ENCODE results near the gene TAPBP. TPM values are rescaled to one million over a fixed set of nuclear protein-coding genes. Genes with fewer than 3 reads are reported as not detected.
"Not testable (repeated sequence)": the region's sequence is repeated elsewhere in the genome, so short reads cannot be mapped to it uniquely, and the experiment has no call there.

The TAPBP gene
- total RNA-seq, 1 experiment from 2014 or later, result 67.2 TPM

DNA sequence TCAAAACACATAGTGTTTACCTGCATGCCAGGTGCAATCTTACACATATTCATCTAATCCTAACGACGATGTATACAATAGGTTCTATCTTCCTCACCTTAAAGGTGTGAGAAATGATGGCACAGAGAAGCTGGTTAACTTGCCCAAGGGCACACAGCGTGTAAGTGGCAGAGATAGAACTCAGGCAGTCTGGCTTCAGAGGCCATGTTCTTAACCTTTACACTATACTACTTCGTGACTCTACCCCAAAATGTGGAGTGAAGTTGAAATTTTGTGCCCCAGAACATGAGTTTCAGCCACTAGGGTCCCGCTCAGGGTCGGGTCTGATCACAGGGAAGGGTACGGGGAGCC, 42.8 kb downstream of the TAPBP start:
- intact Hi-C loops (cut with micrococcal nuclease), result loop anchor here (1.0 to 10.0 kb wide), 2 partner anchors 10 to 66 kb away; partner anchors contain the start of genes HSD17B8, RING1, RXRB and SLC39A7
- Histone ChIP-seq H3F3A (ENCODE audit: low read length, unreplicated experiment) (peaks cover 23% of the 10 kb centered on the region), H3K4me3 (ENCODE audit: low read length) (peak overlapping the region; percentile 87), H3K27me3 (ENCODE audit: low read length) (no peaks in the 10 kb centered on the region), H3K9me2 (replicated peaks; ENCODE audit: low read length) (no peaks in the 10 kb centered on the region), H3K36me3 (ENCODE audit: low read depth, low read length) (peaks cover 53% of the 10 kb centered on the region), H3K9ac (ENCODE audit: low read length) (peak overlapping the region; percentile 98), H3K4me2 (ENCODE audit: low read length) (peak overlapping the region; percentile 76), H3K79me2 (ENCODE audit: low read length) (peaks cover 59% of the 10 kb centered on the region), H2AFZ (ENCODE audit: low read length) (peak overlapping the region; percentile 85), H3K4me1 (ENCODE audit: insufficient read depth, low read length) (peaks cover 34% of the 10 kb centered on the region), H3K9me3 (ENCODE audit: low read length) (no peaks in the 10 kb centered on the region), H4K20me1 (ENCODE audit: low read length) (peaks cover 38% of the 10 kb centered on the region), H3K27ac (ENCODE audit: low read length) (peak overlapping the region; percentile 75)
- TF ChIP-seq EZH2phosphoT487 (IDR thresholded peaks at IDR 0.05; ENCODE audit: borderline replicate concordance, low read length) (no peak), EZH2 (IDR thresholded peaks at IDR 0.05; ENCODE audit: low read length, unreplicated experiment) (no peak)
- ATAC-seq (peak; percentile 11), DNase-seq (peak; percentile 23)
- no TSS peak for BruUV-seq (replicated peaks)
- ChIA-PET POLR2A (ENCODE audit: unreplicated experiment) (interaction anchor here (0.6 to 1.3 kb wide), 2 partner anchors 112 to 299 kb away, joined by 3 to 7 read pairs; no protein-coding TSS in a partner anchor), CTCF (no interaction called here)

DNA sequence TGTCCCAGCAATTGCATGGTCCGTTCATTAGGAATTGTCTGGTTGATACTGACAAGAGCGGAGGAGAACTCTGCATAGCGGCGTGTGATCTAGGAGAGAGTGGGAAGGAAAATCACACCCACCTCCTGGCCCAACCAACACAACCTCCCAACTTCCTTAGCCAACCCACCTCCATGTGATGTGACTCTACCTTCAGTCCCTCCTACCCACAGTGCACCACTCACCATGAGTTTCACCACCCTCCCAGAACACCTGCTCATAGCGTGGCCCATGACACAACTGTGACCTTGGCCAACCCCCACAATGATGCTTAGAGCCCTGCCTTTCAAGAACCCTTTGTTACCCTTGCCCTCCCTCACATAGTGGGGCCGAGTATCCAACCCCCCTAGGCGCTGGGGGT, 49.9 kb downstream of the TAPBP start:
- DNase-seq, result no peak
- no peak overlapping the region for H3K9ac ChIP-seq (ENCODE audit: low read length)
- H3K27ac ChIP-seq (ENCODE audit: low read length), result no peak overlapping the region
- H3K79me2 ChIP-seq (ENCODE audit: low read length), result no peaks in the 10 kb centered on the region
- no peaks in the 10 kb centered on the region for H4K20me1 ChIP-seq (ENCODE audit: low read length)
- peaks cover 24% of the 10 kb centered on the region for H3K4me1 ChIP-seq (ENCODE audit: insufficient read depth, low read length)
- H3K27me3 ChIP-seq (ENCODE audit: low read length), result no peaks in the 10 kb centered on the region
- no peak overlapping the region for H3K4me2 ChIP-seq (ENCODE audit: low read length)
- TF ChIP-seq EZH2 (IDR thresholded peaks at IDR 0.05; ENCODE audit: low read length, unreplicated experiment) (no peak), EZH2phosphoT487 (IDR thresholded peaks at IDR 0.05; ENCODE audit: borderline replicate concordance, low read length) (no peak)
- TF ChIP-seq, protein P1, sequence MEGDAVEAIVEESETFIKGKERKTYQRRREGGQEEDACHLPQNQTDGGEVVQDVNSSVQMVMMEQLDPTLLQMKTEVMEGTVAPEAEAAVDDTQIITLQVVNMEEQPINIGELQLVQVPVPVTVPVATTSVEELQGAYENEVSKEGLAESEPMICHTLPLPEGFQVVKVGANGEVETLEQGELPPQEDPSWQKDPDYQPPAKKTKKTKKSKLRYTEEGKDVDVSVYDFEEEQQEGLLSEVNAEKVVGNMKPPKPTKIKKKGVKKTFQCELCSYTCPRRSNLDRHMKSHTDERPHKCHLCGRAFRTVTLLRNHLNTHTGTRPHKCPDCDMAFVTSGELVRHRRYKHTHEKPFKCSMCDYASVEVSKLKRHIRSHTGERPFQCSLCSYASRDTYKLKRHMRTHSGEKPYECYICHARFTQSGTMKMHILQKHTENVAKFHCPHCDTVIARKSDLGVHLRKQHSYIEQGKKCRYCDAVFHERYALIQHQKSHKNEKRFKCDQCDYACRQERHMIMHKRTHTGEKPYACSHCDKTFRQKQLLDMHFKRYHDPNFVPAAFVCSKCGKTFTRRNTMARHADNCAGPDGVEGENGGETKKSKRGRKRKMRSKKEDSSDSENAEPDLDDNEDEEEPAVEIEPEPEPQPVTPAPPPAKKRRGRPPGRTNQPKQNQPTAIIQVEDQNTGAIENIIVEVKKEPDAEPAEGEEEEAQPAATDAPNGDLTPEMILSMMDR (conservative IDR thresholded peaks at IDR 0.05; ENCODE audit: low read depth, low read length), result no peak
- ChIA-PET POLR2A (ENCODE audit: unreplicated experiment) (no interaction called here), CTCF (no interaction called here)
- no peak overlapping the region for H2AFZ ChIP-seq (ENCODE audit: low read length)
- H3K4me3 ChIP-seq (ENCODE audit: low read length), result no peak overlapping the region
- no peaks in the 10 kb centered on the region for H3K9me2 ChIP-seq (replicated peaks; ENCODE audit: low read length)
- H3K36me3 ChIP-seq (ENCODE audit: low read depth, low read length), result peaks cover 24% of the 10 kb centered on the region; the same call in 1 of the 2 replicates
- H3F3A ChIP-seq (ENCODE audit: low read length, unreplicated experiment), result peaks cover 13% of the 10 kb centered on the region
- ATAC-seq, result no peak
- H3K9me3 ChIP-seq (ENCODE audit: low read length), result no peaks in the 10 kb centered on the region
- BruUV-seq (replicated peaks), result no TSS peak
- intact Hi-C loops (cut with micrococcal nuclease), result no loop called here

DNA sequence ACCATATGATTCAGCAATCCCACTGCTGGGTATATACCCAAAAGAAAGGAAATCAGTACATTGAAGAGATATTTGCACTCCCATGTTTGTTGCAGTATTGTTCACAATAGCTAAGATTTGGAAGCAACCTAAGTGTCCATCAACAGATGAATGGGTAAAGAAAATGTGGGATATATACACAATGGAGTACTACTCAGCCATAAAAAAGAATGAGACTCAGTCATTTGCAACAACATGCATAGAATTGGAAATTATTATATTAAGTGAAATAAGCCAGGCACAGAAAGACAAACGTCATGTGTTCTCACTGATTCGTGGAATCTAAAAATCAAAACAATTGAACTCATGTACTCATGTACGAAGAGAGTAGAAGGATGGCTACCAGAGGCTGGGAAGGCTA, 51.4 kb downstream of the TAPBP start:
- Histone ChIP-seq H3K36me3 (ENCODE audit: low read depth, low read length) (peaks cover 23% of the 10 kb centered on the region), H3F3A (ENCODE audit: low read length, unreplicated experiment) (peaks cover 18% of the 10 kb centered on the region), H3K4me1 (ENCODE audit: insufficient read depth, low read length) (peaks cover 31% of the 10 kb centered on the region)
- H3K9ac ChIP-seq (ENCODE audit: low read length); ATAC-seq; H2AFZ ChIP-seq (ENCODE audit: low read length); DNase-seq; H3K79me2 ChIP-seq (ENCODE audit: low read length); H3K4me3 ChIP-seq (ENCODE audit: low read length); H3K9me2 ChIP-seq (replicated peaks; ENCODE audit: low read length); H3K27ac ChIP-seq (ENCODE audit: low read length); CTCF ChIA-PET; H3K4me2 ChIP-seq (ENCODE audit: low read length); POLR2A ChIA-PET (ENCODE audit: unreplicated experiment); H4K20me1 ChIP-seq (ENCODE audit: low read length); BruUV-seq (replicated peaks); intact Hi-C loops (cut with micrococcal nuclease); H3K9me3 ChIP-seq (ENCODE audit: low read length); H3K27me3 ChIP-seq (ENCODE audit: low read length): not testable (repeated sequence)
